ENCODE data around the gene FAM124A. TPM values are rescaled to one million over a fixed set of nuclear protein-coding genes. Genes with fewer than 3 reads are reported as not detected.

FAM124A gene
- total RNA-seq, 1 donor from 2014 or later = 3.9 TPM

DNA sequence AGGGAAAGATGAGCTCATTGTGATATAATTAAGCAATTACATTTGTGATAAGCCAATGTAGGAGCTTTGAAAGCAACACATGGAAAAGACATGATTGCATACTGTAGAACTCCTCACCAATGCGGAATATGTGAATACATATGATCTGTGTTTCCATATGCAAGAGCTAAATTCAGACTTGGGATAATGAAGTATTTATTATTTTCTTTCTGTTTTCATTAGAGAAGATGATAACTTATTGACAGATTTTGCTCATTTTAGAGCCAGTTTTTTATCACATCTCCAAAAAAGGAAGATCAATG, 14.2 kb downstream of the FAM124A start:
- intact Hi-C loops (cut with DNase I) = no loop called here
- no peak overlapping the region for H3K4me3 ChIP-seq
- H3K27me3 ChIP-seq = no peaks in the 10 kb centered on the region
- DNase-seq (no peak), ATAC-seq (no peak)
- H3K4me1 ChIP-seq = no peaks in the 10 kb centered on the region
- TF ChIP-seq, protein P1, sequence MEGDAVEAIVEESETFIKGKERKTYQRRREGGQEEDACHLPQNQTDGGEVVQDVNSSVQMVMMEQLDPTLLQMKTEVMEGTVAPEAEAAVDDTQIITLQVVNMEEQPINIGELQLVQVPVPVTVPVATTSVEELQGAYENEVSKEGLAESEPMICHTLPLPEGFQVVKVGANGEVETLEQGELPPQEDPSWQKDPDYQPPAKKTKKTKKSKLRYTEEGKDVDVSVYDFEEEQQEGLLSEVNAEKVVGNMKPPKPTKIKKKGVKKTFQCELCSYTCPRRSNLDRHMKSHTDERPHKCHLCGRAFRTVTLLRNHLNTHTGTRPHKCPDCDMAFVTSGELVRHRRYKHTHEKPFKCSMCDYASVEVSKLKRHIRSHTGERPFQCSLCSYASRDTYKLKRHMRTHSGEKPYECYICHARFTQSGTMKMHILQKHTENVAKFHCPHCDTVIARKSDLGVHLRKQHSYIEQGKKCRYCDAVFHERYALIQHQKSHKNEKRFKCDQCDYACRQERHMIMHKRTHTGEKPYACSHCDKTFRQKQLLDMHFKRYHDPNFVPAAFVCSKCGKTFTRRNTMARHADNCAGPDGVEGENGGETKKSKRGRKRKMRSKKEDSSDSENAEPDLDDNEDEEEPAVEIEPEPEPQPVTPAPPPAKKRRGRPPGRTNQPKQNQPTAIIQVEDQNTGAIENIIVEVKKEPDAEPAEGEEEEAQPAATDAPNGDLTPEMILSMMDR (IDR thresholded peaks at IDR 0.05) = no peak
- H3K27ac ChIP-seq = no peak overlapping the region
- no peaks in the 10 kb centered on the region for H3K9me3 ChIP-seq
- H3K36me3 ChIP-seq = no peaks in the 10 kb centered on the region

DNA sequence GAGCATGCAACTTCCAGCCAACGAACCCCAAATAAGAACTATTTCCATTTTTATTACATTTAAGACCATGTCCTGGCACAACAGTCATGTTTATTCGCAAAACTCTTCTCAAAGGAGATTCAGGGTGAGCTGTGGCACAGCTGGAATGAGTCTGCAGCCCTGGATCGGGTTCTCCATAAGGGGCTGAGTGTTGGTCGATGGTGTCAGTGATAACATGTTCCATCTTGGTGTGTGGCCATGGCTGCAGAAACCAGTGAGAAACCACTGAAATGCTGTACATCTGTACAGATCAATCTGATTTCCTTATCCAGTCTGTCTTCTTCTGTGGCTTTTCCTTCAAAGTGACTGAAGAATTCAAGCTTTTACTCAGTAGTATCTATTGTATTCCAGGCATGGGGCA, 15.2 kb downstream of the FAM124A start:
- ATAC-seq (no peak), DNase-seq (no peak)
- H3K27me3 ChIP-seq = no peaks in the 10 kb centered on the region
- no peak overlapping the region for H3K27ac ChIP-seq
- TF ChIP-seq, protein P1 (IDR thresholded peaks at IDR 0.05) = no peak
- no peaks in the 10 kb centered on the region for H3K9me3 ChIP-seq
- H3K36me3 ChIP-seq = no peaks in the 10 kb centered on the region
- intact Hi-C loops (cut with DNase I) = no loop called here
- H3K4me3 ChIP-seq = no peak overlapping the region
- H3K4me1 ChIP-seq = no peaks in the 10 kb centered on the region

DNA sequence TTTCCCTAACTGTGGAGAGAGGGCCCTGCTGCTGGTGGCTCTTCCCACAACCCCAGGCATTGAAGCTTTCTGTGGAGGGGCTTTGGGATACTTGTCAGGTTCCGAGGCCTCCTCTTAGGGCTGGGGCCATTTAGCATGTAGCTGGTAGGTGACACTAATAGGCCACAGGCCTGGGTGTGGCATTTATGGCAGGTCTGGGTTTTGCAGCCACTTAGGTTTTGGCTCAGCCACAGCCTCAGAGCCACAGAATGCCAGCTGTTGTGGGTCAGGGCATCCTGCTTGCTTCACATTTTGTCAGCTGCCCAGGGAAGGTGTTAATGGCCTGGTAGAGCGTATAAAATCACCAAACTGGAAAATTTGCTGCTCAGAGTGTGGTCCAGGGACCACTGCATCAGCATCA, 15.7 kb downstream of the FAM124A start:
- no peaks in the 10 kb centered on the region for H3K36me3 ChIP-seq
- H3K27ac ChIP-seq = no peak overlapping the region
- ATAC-seq (no peak), DNase-seq (no peak)
- intact Hi-C loops (cut with DNase I) = no loop called here
- H3K4me3 ChIP-seq = no peak overlapping the region
- no peaks in the 10 kb centered on the region for H3K9me3 ChIP-seq
- no peaks in the 10 kb centered on the region for H3K27me3 ChIP-seq
- TF ChIP-seq, protein P1 (IDR thresholded peaks at IDR 0.05) = no peak
- no peaks in the 10 kb centered on the region for H3K4me1 ChIP-seq

DNA sequence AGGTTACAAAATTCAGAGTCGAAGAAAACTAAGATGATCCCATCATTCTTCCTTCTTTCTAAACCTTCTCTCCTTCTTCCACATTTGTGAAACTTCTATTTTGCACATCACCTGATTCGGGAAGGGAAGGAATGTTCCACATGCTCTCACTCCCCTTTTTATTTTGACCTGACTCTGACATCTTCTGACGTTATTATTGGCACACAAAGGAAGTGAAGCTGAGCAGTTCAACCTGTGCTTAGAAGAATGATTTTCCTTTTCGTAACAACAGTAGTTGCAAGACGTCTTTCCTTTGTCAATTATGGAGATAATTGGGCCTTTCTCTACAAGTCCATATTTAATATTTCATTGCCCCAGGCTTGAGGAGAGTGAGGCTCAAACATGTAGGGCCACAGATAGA, 18.0 kb downstream of the FAM124A start:
- ATAC-seq (no peak), DNase-seq (no peak)
- Histone ChIP-seq H3K4me1 (no peaks in the 10 kb centered on the region), H3K9me3 (no peaks in the 10 kb centered on the region), H3K36me3 (no peaks in the 10 kb centered on the region), H3K4me3 (no peak overlapping the region), H3K27ac (no peak overlapping the region), H3K27me3 (no peaks in the 10 kb centered on the region)
- intact Hi-C loops (cut with DNase I) = no loop called here
- TF ChIP-seq, protein P1 (IDR thresholded peaks at IDR 0.05) = no peak

DNA sequence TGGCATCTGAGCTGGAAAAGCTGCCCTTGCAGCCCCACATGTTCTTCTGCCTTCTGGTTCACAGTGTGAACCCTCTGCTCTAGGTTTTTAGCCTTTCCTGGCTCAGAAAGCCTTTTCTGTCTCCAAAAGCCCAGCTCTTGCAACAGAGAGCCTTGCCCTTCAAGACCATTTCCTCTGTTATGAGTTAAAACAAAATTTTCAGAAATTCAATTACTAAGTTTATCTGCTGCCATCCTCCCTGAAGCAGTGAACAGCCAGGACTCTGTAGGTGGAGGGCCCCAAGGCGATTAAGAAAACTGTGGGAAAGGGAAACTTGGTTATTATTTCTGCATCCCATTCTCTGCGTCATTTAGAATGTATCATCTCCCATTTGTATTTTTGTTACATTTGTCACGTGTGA, 18.8 kb downstream of the FAM124A start:
- Histone ChIP-seq H3K27ac (no peak overlapping the region), H3K4me1 (no peaks in the 10 kb centered on the region), H3K9me3 (no peaks in the 10 kb centered on the region), H3K36me3 (no peaks in the 10 kb centered on the region), H3K27me3 (no peaks in the 10 kb centered on the region), H3K4me3 (no peak overlapping the region)
- DNase-seq = no peak
- no peak for ATAC-seq
- intact Hi-C loops (cut with DNase I) = no loop called here
- TF ChIP-seq, protein P1 (IDR thresholded peaks at IDR 0.05) = no peak

DNA sequence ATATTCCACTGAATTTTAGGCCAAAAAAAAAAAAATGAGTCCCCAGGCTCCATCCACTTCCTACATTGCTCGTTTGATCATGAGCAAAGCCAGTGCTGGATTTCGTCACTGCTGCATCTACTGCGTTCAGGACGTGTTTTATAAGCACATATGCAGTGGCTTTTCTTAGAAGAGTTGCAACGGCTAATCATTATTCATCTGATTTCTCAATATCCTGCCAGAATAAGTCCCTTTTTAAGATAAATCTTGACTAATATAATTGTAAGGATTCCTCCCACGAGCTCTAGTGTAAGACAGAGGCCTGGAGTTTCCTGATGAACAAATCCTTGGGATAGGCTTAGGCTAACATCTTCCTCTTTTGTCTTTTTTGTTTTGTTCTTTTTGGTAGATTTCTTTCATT, 19.5 kb downstream of the FAM124A start:
- Histone ChIP-seq H3K27me3 (no peaks in the 10 kb centered on the region), H3K4me1 (no peaks in the 10 kb centered on the region), H3K36me3 (no peaks in the 10 kb centered on the region), H3K27ac (no peak overlapping the region), H3K4me3 (no peak overlapping the region), H3K9me3 (no peaks in the 10 kb centered on the region)
- DNase-seq = no peak
- ATAC-seq = peak; percentile 64
- TF ChIP-seq, protein P1 (IDR thresholded peaks at IDR 0.05) = no peak
- intact Hi-C loops (cut with DNase I) = no loop called here

All from upper lobe of right lung (tissue), 1 donor.